HepG2 (cell line): ENCODE data around the gene CYP11A1. TPM values are rescaled to one million over a fixed set of nuclear protein-coding genes. Genes with fewer than 3 reads are reported as not detected.

Experiments used
- ASH2L ChIP-seq: fragments of 300-600, 200-600 bp; sonication (generic); IDR thresholded peaks from 2 replicates; pipeline ENCODE4 v1.7.0; 2017; ENCODE audit warnings: low read depth, mild to moderate bottlenecking, moderate library complexity, mixed read lengths, low read length; ENCODE audit not compliant: insufficient read length
- CEBPB ChIP-seq: IDR thresholded peaks from 2 replicates; pipeline ENCODE4 v1.6.1; 2011; ENCODE audit warnings: low read depth, low read length, improper control_type of control experiment, borderline replicate concordance
- DMAP1 ChIP-seq: IDR thresholded peaks from 2 replicates; pipeline ENCODE4 v1.6.1; 2016
- JDP2 ChIP-seq: sonication (generic); formaldehyde crosslinking; IDR thresholded peaks from 2 replicates; pipeline ENCODE4 v1.8.1; 2022; ENCODE audit warnings: missing genetic modification reagents, borderline replicate concordance
- JUNB ChIP-seq: sonication (generic); formaldehyde crosslinking; IDR thresholded peaks from 2 replicates; pipeline ENCODE4 v1.8.0; 2022; ENCODE audit warnings: missing genetic modification reagents, mild to moderate bottlenecking, borderline replicate concordance
- MEF2D ChIP-seq: sonication (generic); formaldehyde crosslinking; IDR thresholded peaks from 2 replicates; pipeline ENCODE4 v1.5.1; 2020; ENCODE audit warnings: mild to moderate bottlenecking, missing genetic modification reagents
- PHF21A ChIP-seq: sonication (generic); formaldehyde crosslinking; IDR thresholded peaks from 2 replicates; pipeline ENCODE4 v1.5.0; 2020; ENCODE audit warnings: mild to moderate bottlenecking, missing genetic modification reagents
- PITX1 ChIP-seq: sonication (generic); formaldehyde crosslinking; IDR thresholded peaks from 2 replicates; pipeline ENCODE4 v1.5.1; 2020; ENCODE audit warnings: mild to moderate bottlenecking, missing genetic modification reagents
- RFXAP ChIP-seq: sonication (generic); formaldehyde crosslinking; IDR thresholded peaks from 2 replicates; pipeline ENCODE4 v1.4.0; 2020; ENCODE audit warnings: missing genetic modification reagents, borderline replicate concordance
- RXRB ChIP-seq: IDR thresholded peaks from 2 replicates; pipeline ENCODE4 v1.6.1; 2016; ENCODE audit warnings: borderline replicate concordance, missing genetic modification reagents, missing compliant biosample characterization
- SMC3 ChIP-seq: IDR thresholded peaks from 2 replicates; pipeline ENCODE4 v1.6.1; 2011; ENCODE audit warnings: low read length, improper control_type of control experiment
- SRF ChIP-seq: IDR thresholded peaks from 2 replicates; pipeline ENCODE4 v1.6.1; 2011; ENCODE audit warnings: mild to moderate bottlenecking, low read depth, low read length, moderate library complexity
- STAT6 ChIP-seq: sonication (generic); formaldehyde crosslinking; IDR thresholded peaks from 2 replicates; pipeline ENCODE4 v1.4.0; 2020; ENCODE audit warnings: missing genetic modification reagents, mild to moderate bottlenecking, borderline replicate concordance
- TBX3 ChIP-seq: fragments of 450-650 bp; IDR thresholded peaks from 2 replicates; pipeline ENCODE4 v1.6.1; 2017; ENCODE audit warnings: antibody characterized with exemption, mild to moderate bottlenecking, inconsistent platforms, borderline replicate concordance
- TOE1 ChIP-seq: sonication (generic); formaldehyde crosslinking; IDR thresholded peaks from 2 replicates; pipeline ENCODE4 v1.4.0; 2020; ENCODE audit warnings: mild to moderate bottlenecking, missing genetic modification reagents
- YEATS2 ChIP-seq: sonication (generic); formaldehyde crosslinking; IDR thresholded peaks from 2 replicates; pipeline ENCODE4 v1.4.0; 2020; ENCODE audit warnings: missing genetic modification reagents, borderline replicate concordance
- ZBTB42 ChIP-seq: sonication (generic); formaldehyde crosslinking; IDR thresholded peaks from 2 replicates; pipeline ENCODE4 v1.5.0; 2020; ENCODE audit warnings: mild to moderate bottlenecking, missing genetic modification reagents
- ZFAT ChIP-seq: sonication (generic); formaldehyde crosslinking; conservative IDR thresholded peaks from 2 replicates; pipeline ENCODE4 v1.8.1; 2023; ENCODE audit warnings: missing genetic modification reagents, inconsistent platforms
- ZNF280B ChIP-seq: sonication (generic); formaldehyde crosslinking; IDR thresholded peaks from 2 replicates; pipeline ENCODE4 v1.5.0; 2020; ENCODE audit warnings: missing genetic modification reagents, mild to moderate bottlenecking, borderline replicate concordance
- ZNF34 ChIP-seq: sonication (generic); formaldehyde crosslinking; IDR thresholded peaks from 2 replicates; pipeline ENCODE4 v1.4.0; 2020; ENCODE audit warnings: mild to moderate bottlenecking, missing genetic modification reagents, borderline replicate concordance
- ZNF556 ChIP-seq: sonication (generic); formaldehyde crosslinking; IDR thresholded peaks from 2 replicates; pipeline ENCODE4 v1.4.0; 2020; ENCODE audit warnings: mild to moderate bottlenecking, missing genetic modification reagents, borderline replicate concordance
- ZNF737 ChIP-seq: sonication (generic); formaldehyde crosslinking; IDR thresholded peaks from 2 replicates; pipeline ENCODE4 v1.5.0; 2020; ENCODE audit warnings: missing genetic modification reagents, mild to moderate bottlenecking, borderline replicate concordance
- ZNF784 ChIP-seq: sonication (generic); formaldehyde crosslinking; IDR thresholded peaks from 2 replicates; pipeline ENCODE4 v1.5.1; 2020; ENCODE audit warnings: missing genetic modification reagents, mild to moderate bottlenecking, borderline replicate concordance
- ZSCAN21 ChIP-seq: sonication (generic); formaldehyde crosslinking; IDR thresholded peaks from 2 replicates; pipeline ENCODE4 v1.8.0; 2022; ENCODE audit warnings: mild to moderate bottlenecking, missing genetic modification reagents, moderate library complexity, borderline replicate concordance
- polyA plus RNA-seq, 8 experiments: library from polyadenylated mRNA; depleted of rRNA in 3 of 8; stranded (reverse) in 7 of 8; unstranded in 1 of 8; fragments of >200 nt; fragmentation: Illumina TruSeq in 4 of 8; extraction: Trizol in 4 of 8; gene quantifications; 2 replicates each; pipeline versions ENCODE4 v1.2.1 to v1.2.3, GENCODE V29; 2011 to 2016; ENCODE audit warnings: low read depth in 4 of 8, missing spikeins in 1 of 8, mixed read lengths in 1 of 8; ENCODE audit not compliant: insufficient read depth in 1 of 8
- total RNA-seq, 5 experiments: library from RNA; depleted of rRNA; stranded (reverse); fragments of >200 nt; fragmentation: Illumina TruSeq; extraction: Trizol; gene quantifications; 2 replicates each; pipeline ENCODE4 v1.2.3, GENCODE V29; 2016; ENCODE audit warnings: low read depth in 1 of 5

CYP11A1 gene
- total and polyA plus RNA-seq, 2 of the 13 experiments (the other 11 are each of a cell fraction or from before 2014, with no cell fraction given): 0.66 to 0.92 TPM

GRCh38 chr15:74291101-74292071 lies 76.1 kb downstream of the CYP11A1 start (continued):
- TF ChIP-seq ZNF556 (CRISPR knock-in tag): no peak
- TF ChIP-seq MEF2D (CRISPR knock-in tag): peak; percentile 67; the same call in 1 of the 2 replicates
- no peak for TF ChIP-seq ASH2L
- TF ChIP-seq YEATS2 (CRISPR knock-in tag): no peak
- 0 out of 2 replicates have a peak, but pooled peaks have one; percentile 46 for TF ChIP-seq ZNF737 (CRISPR knock-in tag)
- TF ChIP-seq ZBTB42: no peak
- TF ChIP-seq PHF21A (CRISPR knock-in tag): no peak
- 0 out of 2 replicates have a peak, but pooled peaks have one; percentile 72 for TF ChIP-seq TOE1
- 0 out of 2 replicates have a peak, but pooled peaks have one; percentile 56 for TF ChIP-seq RFXAP (CRISPR knock-in tag)
- no peak for TF ChIP-seq JUNB (CRISPR knock-in tag)
- no peak for TF ChIP-seq PITX1
- 0 out of 2 replicates have a peak, but pooled peaks have one; percentile 47 for TF ChIP-seq ZFAT
- no peak for TF ChIP-seq ZNF34 (CRISPR knock-in tag)
- TF ChIP-seq SRF: no peak
- no peak; the same call in 1 of the 2 replicates for TF ChIP-seq ZNF784 (CRISPR knock-in tag)
- peak; percentile 74; the same call in 1 of the 2 replicates for TF ChIP-seq ZSCAN21 (CRISPR knock-in tag)
- no peak for TF ChIP-seq SMC3
- TF ChIP-seq RXRB (CRISPR knock-in tag): 0 out of 2 replicates have a peak, but pooled peaks have one; percentile 40
- TF ChIP-seq CEBPB: no peak
- TF ChIP-seq TBX3: no peak
- no peak; the same call in 1 of the 2 replicates for TF ChIP-seq ZNF280B (CRISPR knock-in tag)
- no peak for TF ChIP-seq DMAP1 (CRISPR knock-in tag)
- TF ChIP-seq JDP2 (CRISPR knock-in tag): no peak; the same call in 1 of the 2 replicates
- TF ChIP-seq STAT6: no peak
